ENCODE results near the gene FAM120AOS. TPM values are rescaled to one million over a fixed set of nuclear protein-coding genes. Genes with fewer than 3 reads are reported as not detected.

FAM120AOS gene
- total RNA-seq, 1 donor from 2014 or later: 36.4 TPM

DNA sequence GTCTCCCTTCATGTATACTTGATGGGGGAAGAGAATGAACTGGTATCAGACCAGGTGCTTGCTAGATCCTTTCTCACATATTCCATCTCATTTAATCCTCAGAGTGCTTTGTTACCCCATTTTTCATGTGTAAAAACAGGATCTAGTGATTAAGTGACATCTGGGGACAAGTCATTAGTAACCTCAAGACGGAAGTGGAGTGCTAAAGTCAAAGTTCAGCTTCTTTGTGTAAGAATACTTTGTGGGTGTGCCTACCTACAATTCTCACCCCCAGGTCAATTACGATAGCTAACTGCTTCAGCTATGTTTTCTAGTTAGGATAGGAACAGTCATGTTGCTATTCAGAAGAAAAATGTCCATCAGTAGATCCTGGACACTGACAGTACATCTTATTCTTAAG lies 3.1 kb upstream of the FAM120AOS start:
- H3K27me3 Mint-ChIP-seq (ENCODE audit: unreplicated experiment): no peaks in the 10 kb centered on the region
- TF ChIP-seq CTCF (IDR thresholded peaks at IDR 0.05): no peak
- peaks cover 53% of the 10 kb centered on the region for H3K4me1 Mint-ChIP-seq (ENCODE audit: unreplicated experiment)
- no peaks in the 10 kb centered on the region for H3K9me3 Mint-ChIP-seq (ENCODE audit: unreplicated experiment)
- peaks cover 3% of the 10 kb centered on the region for H3K36me3 Mint-ChIP-seq (ENCODE audit: unreplicated experiment)
- H3K27ac Mint-ChIP-seq (ENCODE audit: unreplicated experiment): no peak overlapping the region
- H3K4me3 Mint-ChIP-seq (ENCODE audit: unreplicated experiment): no peak overlapping the region
- no peak for DNase-seq (ENCODE audit: extremely low spot score, unreplicated experiment)

GRCh38 chr9:93456022-93456421 lies 2.6 kb upstream of the FAM120AOS start:
- H3K36me3 Mint-ChIP-seq (ENCODE audit: unreplicated experiment): peaks cover 3% of the 10 kb centered on the region
- no peak for TF ChIP-seq CTCF (IDR thresholded peaks at IDR 0.05)
- H3K27ac Mint-ChIP-seq (ENCODE audit: unreplicated experiment): peak overlapping the region; percentile 15
- no peaks in the 10 kb centered on the region for H3K9me3 Mint-ChIP-seq (ENCODE audit: unreplicated experiment)
- H3K27me3 Mint-ChIP-seq (ENCODE audit: unreplicated experiment): no peaks in the 10 kb centered on the region
- H3K4me1 Mint-ChIP-seq (ENCODE audit: unreplicated experiment): peaks cover 52% of the 10 kb centered on the region
- no peak overlapping the region for H3K4me3 Mint-ChIP-seq (ENCODE audit: unreplicated experiment)
- no peak for DNase-seq (ENCODE audit: extremely low spot score, unreplicated experiment)

DNA sequence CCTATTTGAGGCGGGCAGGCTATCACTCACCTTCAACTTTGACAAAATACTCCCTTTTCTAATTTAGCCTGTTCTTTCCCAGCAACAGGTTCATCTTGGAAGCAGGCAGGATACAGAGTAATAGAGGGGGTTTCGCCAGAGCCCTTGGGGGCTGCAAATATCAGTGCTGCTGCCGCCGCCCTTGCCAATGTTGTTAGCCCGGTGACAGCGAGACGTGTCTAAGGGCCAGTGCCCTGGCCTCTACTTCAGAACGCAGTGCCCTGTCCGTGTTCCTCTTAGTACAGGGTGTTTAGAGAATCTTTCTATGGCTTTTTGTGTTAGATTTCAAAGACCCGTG lies 703 bp downstream of the FAM120AOS start:
- Mint-ChIP-seq H3K27ac (ENCODE audit: unreplicated experiment) (peak overlapping the region; percentile 92), H3K4me1 (ENCODE audit: unreplicated experiment) (peaks cover 38% of the 10 kb centered on the region), H3K9me3 (ENCODE audit: unreplicated experiment) (no peaks in the 10 kb centered on the region), H3K27me3 (ENCODE audit: unreplicated experiment) (no peaks in the 10 kb centered on the region), H3K36me3 (ENCODE audit: unreplicated experiment) (peaks cover 9% of the 10 kb centered on the region), H3K4me3 (ENCODE audit: unreplicated experiment) (peak overlapping the region; percentile 93)
- no peak for DNase-seq (ENCODE audit: extremely low spot score, unreplicated experiment)
- no peak for TF ChIP-seq CTCF (IDR thresholded peaks at IDR 0.05)

DNA sequence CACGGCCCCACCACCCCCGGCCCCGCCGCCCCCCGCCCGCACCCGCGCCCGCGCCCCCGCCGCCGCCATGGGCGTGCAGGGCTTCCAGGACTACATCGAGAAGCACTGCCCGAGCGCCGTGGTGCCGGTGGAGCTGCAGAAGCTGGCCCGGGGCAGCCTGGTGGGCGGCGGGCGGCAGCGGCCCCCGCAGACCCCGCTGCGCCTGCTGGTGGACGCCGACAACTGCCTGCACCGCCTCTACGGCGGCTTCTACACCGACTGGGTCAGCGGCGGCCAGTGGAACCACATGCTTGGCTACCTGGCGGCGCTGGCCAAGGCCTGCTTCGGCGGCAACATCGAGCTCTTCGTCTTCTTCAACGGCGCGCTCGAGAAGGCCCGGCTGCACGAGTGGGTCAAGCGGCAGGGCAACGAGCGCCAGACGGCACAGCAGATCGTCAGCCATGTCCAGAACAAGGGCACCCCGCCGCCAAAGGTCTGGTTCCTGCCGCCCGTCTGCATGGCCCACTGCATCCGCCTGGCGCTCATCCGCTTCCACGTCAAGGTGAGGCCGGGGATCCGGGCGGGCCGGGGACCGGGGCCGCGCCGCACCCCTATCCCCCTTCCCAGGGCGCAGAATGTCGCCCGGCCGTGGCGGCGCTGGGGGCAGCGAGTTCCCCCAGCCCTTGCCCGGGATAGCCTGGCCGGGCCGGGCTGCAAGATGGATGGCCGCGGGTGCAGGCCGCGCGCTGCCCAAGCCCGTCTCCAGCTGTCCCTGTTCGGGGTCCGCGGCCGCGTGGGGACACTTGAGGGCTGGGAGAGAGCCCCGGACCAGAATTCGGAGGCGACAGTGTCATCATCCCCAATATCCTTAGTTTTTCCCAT lies 1.3 kb downstream of the FAM120AOS start:
- DNase-seq (ENCODE audit: extremely low spot score, unreplicated experiment): no peak
- H3K4me3 Mint-ChIP-seq (ENCODE audit: unreplicated experiment): peak overlapping the region; percentile 93
- peak; percentile 14 for TF ChIP-seq CTCF (IDR thresholded peaks at IDR 0.05)
- H3K9me3 Mint-ChIP-seq (ENCODE audit: unreplicated experiment): no peaks in the 10 kb centered on the region
- peak overlapping the region; percentile 92 for H3K27ac Mint-ChIP-seq (ENCODE audit: unreplicated experiment)
- H3K4me1 Mint-ChIP-seq (ENCODE audit: unreplicated experiment): peaks cover 38% of the 10 kb centered on the region
- H3K36me3 Mint-ChIP-seq (ENCODE audit: unreplicated experiment): peaks cover 15% of the 10 kb centered on the region
- H3K27me3 Mint-ChIP-seq (ENCODE audit: unreplicated experiment): no peaks in the 10 kb centered on the region

DNA sequence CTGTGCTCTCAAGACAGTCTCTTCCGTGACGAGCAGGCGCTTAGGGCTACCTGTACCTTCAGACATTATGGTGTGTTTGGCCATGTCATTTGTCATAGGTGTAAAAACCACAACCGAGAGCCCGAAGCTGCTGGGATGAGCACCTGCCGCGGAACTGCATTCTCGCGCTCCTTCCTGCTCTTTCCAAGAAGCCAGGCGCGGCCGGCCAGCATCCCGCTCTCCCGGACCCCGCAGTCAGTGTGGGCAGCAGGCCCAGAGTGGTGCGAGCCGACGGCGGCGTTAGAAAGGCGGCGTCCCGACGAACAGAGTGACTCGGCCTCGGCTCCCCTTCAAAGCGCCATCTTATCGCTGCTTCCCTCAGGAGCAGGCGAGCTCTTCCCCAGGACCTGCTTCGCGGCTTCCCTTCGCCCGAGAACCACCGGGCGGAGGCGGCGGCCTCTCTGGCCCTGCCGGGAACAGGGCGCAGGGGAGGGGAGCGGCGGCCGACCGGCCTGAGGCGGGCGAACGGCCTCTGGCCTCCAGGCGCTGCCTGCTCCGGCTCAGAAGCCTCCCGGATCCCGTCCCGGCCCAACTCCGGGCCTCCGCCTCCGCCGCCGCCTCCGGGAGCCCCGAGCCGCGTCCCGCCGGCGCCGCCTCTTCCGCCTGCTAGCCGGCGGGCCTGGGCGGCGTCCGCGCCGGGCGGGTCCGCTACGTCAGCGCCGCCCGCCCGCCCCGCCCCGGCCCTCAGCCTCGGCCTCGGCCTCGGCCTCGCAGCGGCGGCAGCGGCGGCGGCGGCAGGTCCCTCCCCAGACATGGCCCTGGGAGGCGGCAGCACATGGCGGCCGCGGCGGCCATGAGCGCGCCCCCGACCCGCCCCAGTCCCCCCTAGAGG lies 2.2 kb downstream of the FAM120AOS start, which contains the start of gene FAM120A:
FAM120A (plus strand) TSS at position 741 of the 871 bp plus-strand sequence. CDS start 231 bp downstream, outside the sequence.
- Mint-ChIP-seq H3K9me3 (ENCODE audit: unreplicated experiment) (no peaks in the 10 kb centered on the region), H3K27me3 (ENCODE audit: unreplicated experiment) (no peaks in the 10 kb centered on the region), H3K36me3 (ENCODE audit: unreplicated experiment) (peaks cover 24% of the 10 kb centered on the region), H3K4me1 (ENCODE audit: unreplicated experiment) (peaks cover 35% of the 10 kb centered on the region), H3K4me3 (ENCODE audit: unreplicated experiment) (peak within 1 kb of the TSS; percentile 96), H3K27ac (ENCODE audit: unreplicated experiment) (peak within 1 kb of the TSS; percentile 92)
- DNase-seq (ENCODE audit: extremely low spot score, unreplicated experiment): peak; percentile 89
- TF ChIP-seq CTCF (IDR thresholded peaks at IDR 0.05): no peak
